K562 (cell line): ENCODE data around the gene OR7G1. TPM values are rescaled to one million over a fixed set of nuclear protein-coding genes. Genes with fewer than 3 reads are reported as not detected.
"Not testable (repeated sequence)": the region's sequence is repeated elsewhere in the genome, so short reads cannot be mapped to it uniquely, and the experiment has no call there.

ENCODE experiments used
- ATAC-seq: fragments of 200-7000 bp; cut with Tn5 transposase; 3 replicates; pipeline ENCODE4 v1.9.1; 2020; ENCODE audit warnings: moderate library complexity
- BruUV-seq: library from RNA; stranded (reverse); fragments of 400-500 nt; replicated peaks from 2 replicates; lab custom pipeline; 2021; lab: Mats Ljungman, UMichigan
- CTCF ChIA-PET: fragments of 300-600 bp; formaldehyde crosslinking; extraction: SDS; loops from one replicate; lab custom pipeline; 2021; ENCODE audit warnings: low intra/inter-chr PET ratio; lab: Yijun Ruan, JAX
- POLR2A ChIA-PET: fragments of 300-600, 350-650 bp; sonication (Branson Sonifier 250); formaldehyde crosslinking; extraction: SDS; loops from one replicate; lab custom pipeline; 2021; ENCODE audit warnings: antibody characterized with exemption, inconsistent platforms; lab: Yijun Ruan, JAX
- DNase-seq, 4 experiments: peaks; one replicate each; pipeline versions ENCODE4 v3.0.0 to v3.0.0-alpha.2; 2011 to 2018; ENCODE audit warnings: low spot score in 3 of 4, mixed read lengths in 3 of 4; ENCODE audit errors: extremely low read depth in 1 of 4
- FAIRE-seq: peaks from 2 replicates; lab custom pipeline; 2011; peaks lifted over from hg19 to GRCh38; lab: Jason Lieb, UNC
- H2AFZ ChIP-seq: 2 replicates; pipeline ENCODE4 v1.6.0; 2011; ENCODE audit warnings: low read depth, low read length, control low read depth, inconsistent platforms
- H3K27ac ChIP-seq: fragments of 200-600 bp; 3 replicates; pipeline ENCODE4 v1.8.0; 2011; ENCODE audit warnings: low read depth, mild to moderate bottlenecking, control low read depth, inconsistent platforms, low read length, moderate library complexity, mixed read lengths; ENCODE audit errors: extremely low read depth
- H3K27me3 ChIP-seq, 2 experiments: fragments of 300-600 bp in 1 of 2; 2 replicates in 1 of 2; 3 replicates in 1 of 2; pipeline versions ENCODE4 v1.6.0 to v1.8.0; 2011; ENCODE audit warnings: inconsistent platforms in 2 of 2, low read length in 2 of 2, mild to moderate bottlenecking in 1 of 2, mixed read lengths in 1 of 2, moderate library complexity in 1 of 2; ENCODE audit not compliant: control insufficient read depth in 2 of 2, insufficient read depth in 2 of 2
- H3K36me3 ChIP-seq: fragments of 300-600 bp; 3 replicates; pipeline ENCODE4 v1.8.0; 2011; ENCODE audit warnings: mild to moderate bottlenecking, low read length, inconsistent platforms; ENCODE audit not compliant: control insufficient read depth, insufficient read depth
- H3K4me1 ChIP-seq, 2 experiments: fragments of 200-600 bp in 1 of 2; replicated peaks in 1 of 2; 2 replicates in 1 of 2; 3 replicates in 1 of 2; pipeline versions ENCODE4 v1.5.1 to v1.8.0; 2011; ENCODE audit warnings: inconsistent platforms in 2 of 2, low read length in 2 of 2, mild to moderate bottlenecking in 1 of 2, mixed read lengths in 1 of 2, moderate library complexity in 1 of 2; ENCODE audit not compliant: control insufficient read depth in 2 of 2, insufficient read depth in 2 of 2
- H3K4me2 ChIP-seq: 2 replicates; pipeline ENCODE4 v1.6.1; 2011; ENCODE audit warnings: low read length, control low read depth, inconsistent platforms, mixed read lengths; ENCODE audit not compliant: insufficient read depth
- H3K4me3 ChIP-seq: fragments of 200-600 bp; sonication (generic), shearing (Covaris generic); 2 replicates; pipeline ENCODE4 v1.5.1; 2016; ENCODE audit warnings: control low read depth, inconsistent platforms
- H3K79me2 ChIP-seq: fragments of 200-600 bp; 3 replicates; pipeline ENCODE4 v1.8.0; 2011; ENCODE audit warnings: low read length, inconsistent platforms; ENCODE audit not compliant: control insufficient read depth, insufficient read depth
- H3K9ac ChIP-seq, 2 experiments: 2 replicates each; pipeline versions ENCODE4 v1.6.0 to v1.6.1; 2011; ENCODE audit warnings: low read depth in 2 of 2, low read length in 2 of 2, control low read depth in 1 of 2, inconsistent platforms in 1 of 2, mild to moderate bottlenecking in 1 of 2, mixed read lengths in 1 of 2; ENCODE audit not compliant: insufficient read depth in 1 of 2
- H3K9me1 ChIP-seq: one replicate; pipeline ENCODE4 v1.6.0; 2011; ENCODE audit warnings: inconsistent platforms, mild to moderate bottlenecking, low read length, moderate library complexity; ENCODE audit not compliant: control insufficient read depth, insufficient read depth
- H3K9me3 ChIP-seq: replicated peaks from 2 replicates; pipeline ENCODE4 v1.5.1; 2011; ENCODE audit warnings: low read depth, low read length, inconsistent platforms; ENCODE audit not compliant: control insufficient read depth, insufficient read depth
- H4K20me1 ChIP-seq: replicated peaks from 2 replicates; pipeline ENCODE4 v1.6.1; 2011; ENCODE audit warnings: low read length, inconsistent platforms, mixed read lengths; ENCODE audit not compliant: control insufficient read depth, insufficient read depth
- BCOR ChIP-seq: fragments of 450-650 bp; IDR thresholded peaks from 2 replicates; pipeline ENCODE4 v1.6.1; 2016
- KDM1A ChIP-seq, 2 experiments: fragments of 450-650 bp; IDR thresholded peaks; 2 replicates each; pipeline ENCODE4 v1.6.1; 2016; ENCODE audit warnings: mild to moderate bottlenecking in 2 of 2
- MECOM ChIP-seq: fragments of 250-450 bp; sonication (Bioruptor Pico); IDR thresholded peaks from 2 replicates; pipeline ENCODE4 v1.8.0; 2022; ENCODE audit warnings: inconsistent platforms
- MYBL2 ChIP-seq, 2 experiments: fragments of 450-650 bp in 1 of 2; sonication (generic) in 1 of 2; formaldehyde crosslinking in 1 of 2; IDR thresholded peaks; 2 replicates each; pipeline versions ENCODE4 v1.6.1 to v1.8.1; 2017 to 2022; ENCODE audit warnings: borderline replicate concordance in 1 of 2, inconsistent platforms in 1 of 2, low read depth in 1 of 2, mild to moderate bottlenecking in 1 of 2, missing genetic modification reagents in 1 of 2, moderate library complexity in 1 of 2
- RBM25 ChIP-seq: fragments of 200-400 bp; formaldehyde crosslinking; IDR thresholded peaks from 2 replicates; pipeline ENCODE4 v1.6.1; 2018; ENCODE audit warnings: low read length, low read depth, moderate library complexity; ENCODE audit not compliant: severe bottlenecking
- SMARCA5 ChIP-seq: fragments of 450-650 bp; IDR thresholded peaks from 2 replicates; pipeline ENCODE4 v1.6.1; 2016
- ZFP36 ChIP-seq: fragments of 150-350 bp; IDR thresholded peaks from 2 replicates; pipeline ENCODE4 v1.6.1; 2018; ENCODE audit warnings: low read length, low read depth; ENCODE audit not compliant: partially characterized antibody
- ZNF76 ChIP-seq: fragments of 250-450 bp; sonication (Bioruptor Pico); IDR thresholded peaks from 2 replicates; pipeline ENCODE4 v1.4.0; 2020; ENCODE audit warnings: mild to moderate bottlenecking, moderate library complexity, borderline replicate concordance
- ZNF778 ChIP-seq: fragments of 450-650 bp; formaldehyde crosslinking; IDR thresholded peaks from 2 replicates; pipeline ENCODE4 v1.4.0; 2020; ENCODE audit warnings: mild to moderate bottlenecking, moderate library complexity
- WGBS: fragments of 100-300 bp; shearing (Covaris generic); methylation state at CpG from one replicate; pipeline ENCODE4 v1.1.6; 2016; ENCODE audit warnings: low coverage, mixed read lengths; ENCODE audit not compliant: insufficient coverage; ENCODE audit errors: missing lambda C conversion rate; 5-methylcytosine and 5-hydroxymethylcytosine counted together
- in situ Hi-C: fragments of 300-500 bp; cut with MboI; formaldehyde crosslinking; loops from 4 replicates; pipeline ENCODE4 v1.15.0; 2018; ENCODE audit warnings: inconsistent platforms, mixed read lengths
- intact Hi-C: fragments of 100-400 bp; cut with micrococcal nuclease; formaldehyde crosslinking; loops from 2 replicates; pipeline ENCODE4 v1.14.2; 2022
- polyA plus RNA-seq, 8 experiments: library from polyadenylated mRNA; depleted of rRNA in 4 of 8; stranded (reverse) in 5 of 8; unstranded in 3 of 8; fragments of >200 nt; fragmentation: Nextera tagmentation in 2 of 8; fragmentation: Illumina TruSeq in 1 of 8; extraction: Ambion mirVana in 2 of 8; extraction: Trizol in 1 of 8; gene quantifications; 2 replicates each; pipeline versions ENCODE4 v1.2.1 to v1.2.3, GENCODE V29; 2011 to 2014; ENCODE audit warnings: inconsistent platforms in 1 of 8, missing spikeins in 1 of 8
- total RNA-seq, 7 experiments: library from RNA; depleted of rRNA in 6 of 7; stranded (reverse); fragments of >200 nt in 6 of 7; fragmentation: Illumina TruSeq in 2 of 7; extraction: Trizol in 2 of 7; gene quantifications; 2 replicates each; pipeline versions ENCODE4 v1.2.1 to v1.2.3, GENCODE V29; 2011 to 2021; ENCODE audit warnings: low replicate concordance in 1 of 7

The OR7G1 gene
- total and polyA plus RNA-seq, 9 of the 15 experiments (the other 6 are each of a cell fraction or from before 2014, with no cell fraction given), result not detected

DNA sequence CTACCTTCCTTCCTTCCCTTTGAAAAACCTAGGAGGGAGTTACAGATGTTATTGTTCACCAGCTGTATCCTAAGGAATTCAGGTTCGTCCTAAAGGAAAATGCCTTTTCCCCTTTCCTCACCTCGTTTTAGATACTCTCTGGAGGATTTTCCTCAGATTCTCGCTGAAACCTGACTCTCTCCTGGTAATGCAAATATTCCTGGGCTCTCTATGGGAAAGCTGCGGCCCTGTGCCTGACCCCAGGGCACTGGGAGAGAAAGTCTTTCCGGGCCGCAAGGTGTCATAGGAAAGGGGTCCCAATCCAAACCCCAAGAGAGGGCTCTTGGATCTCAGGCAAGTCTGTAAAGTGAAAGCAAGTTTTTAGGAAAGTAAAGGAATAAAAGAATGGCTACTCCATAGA is 41.8 kb downstream of the OR7G1 start:
- Histone ChIP-seq H3K9me1 (peaks cover 3% of the 10 kb centered on the region), H3K9ac (no peak overlapping the region), H3K4me3 (no peak overlapping the region), H3K27me3 (peaks cover 2 to 4% of the 10 kb centered on the region in 2 experiments; a peak in 1 of 5 replicates), H3K36me3 (no peaks in the 10 kb centered on the region), H4K20me1 (0 out of 2 replicates have a peak, but pooled peaks cover 7% of the 10 kb centered on the region), H3K27ac (no peak overlapping the region), H3K4me1 (peaks cover 12 to 17% of the 10 kb centered on the region in 2 experiments; a peak in 4 of 5 replicates), H3K79me2 (no peaks in the 10 kb centered on the region), H3K9me3 (no peaks in the 10 kb centered on the region), H2AFZ (no peak overlapping the region), H3K4me2 (no peak overlapping the region)
- CTCF ChIA-PET, result no interaction called here
- FAIRE-seq, result no peak
- in situ Hi-C loops (no loop called here), intact Hi-C loops (no loop called here)
- POLR2A ChIA-PET, result interaction anchor here (0.6 kb wide), 1 partner anchor 243 kb away, joined by 3 read pairs; no protein-coding TSS in a partner anchor
- no TSS peak for BruUV-seq
- TF ChIP-seq ZNF778 (CRISPR knock-in tag) (no peak), ZNF76 (CRISPR knock-in tag) (no peak), MECOM (CRISPR knock-in tag) (no peak), MYBL2 (IDR thresholded peaks at IDR 0.05; ENCODE audit: low read depth) (no peak), MYBL2 (CRISPR knock-in tag; IDR thresholded peaks at IDR 0.05; ENCODE audit: borderline replicate concordance) (no peak)
- WGBS, result 52% methylated on average over 6 of the region's 6 CpGs
- DNase-seq, result no peak
- ATAC-seq, result no peak

DNA sequence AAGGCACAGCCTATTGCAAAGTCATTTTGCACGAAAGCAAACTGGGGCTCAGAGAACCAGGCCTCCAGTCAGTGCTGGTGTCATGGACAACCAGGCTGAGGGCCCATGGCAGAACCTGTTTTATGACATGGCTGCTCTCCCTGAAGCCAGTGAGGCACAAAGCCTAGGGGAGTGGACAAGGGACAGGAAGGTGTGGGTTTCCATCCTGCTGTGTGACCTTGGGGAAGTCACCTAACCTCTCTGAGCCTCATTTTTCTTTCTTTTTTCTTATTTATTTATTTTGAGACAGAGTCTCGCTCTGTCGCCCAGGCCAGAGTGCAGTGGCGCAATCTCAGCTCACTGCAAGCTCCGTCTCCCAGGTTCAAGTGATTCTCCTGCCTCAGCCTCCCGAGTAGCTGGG is 43.8 kb downstream of the OR7G1 start:
- intact Hi-C loops, H4K20me1 ChIP-seq, H3K9me1 ChIP-seq, DNase-seq, H3K27me3 ChIP-seq, H3K79me2 ChIP-seq, CTCF ChIA-PET, H3K4me3 ChIP-seq, in situ Hi-C loops, BruUV-seq, H3K9ac ChIP-seq, H2AFZ ChIP-seq, POLR2A ChIA-PET, FAIRE-seq, H3K4me2 ChIP-seq, H3K27ac ChIP-seq, H3K36me3 ChIP-seq, ATAC-seq, H3K9me3 ChIP-seq: not testable (repeated sequence)
- 23% methylated on average over 6 of the region's 6 CpGs for WGBS
- peak; percentile 49; the same call in 1 of the 2 replicates for TF ChIP-seq SMARCA5
- TF ChIP-seq ZFP36, result peak; percentile 66
- TF ChIP-seq KDM1A (IDR thresholded peaks at IDR 0.05), result peak; percentile 36 to 56; a peak in 3 of 4 replicates
- peak; percentile 86 for TF ChIP-seq RBM25
- TF ChIP-seq BCOR, result peak; percentile 87
- peaks cover 12 to 17% of the 10 kb centered on the region in 2 experiments; a peak in 4 of 5 replicates for H3K4me1 ChIP-seq
